ENCODE measurements around the gene IFRD1. TPM values are rescaled to one million over a fixed set of nuclear protein-coding genes. Genes with fewer than 3 reads are reported as not detected.

The IFRD1 gene
- total and polyA plus RNA-seq, 2 donors (not counting 3 experiments of a cell fraction or from before 2014, with no cell fraction given), result 16.8 to 43.3 TPM

GRCh38 chr7:112517487-112517886 is 67.2 kb downstream of the IFRD1 start:
- no TSS peak for BruUV-seq (replicated peaks)
- intact Hi-C loops (cut with micrococcal nuclease), result no loop called here
- TF ChIP-seq EZH2 (IDR thresholded peaks at IDR 0.05; ENCODE audit: borderline replicate concordance, low read depth, low read length, severe bottlenecking) (no peak), CTCF (IDR thresholded peaks at IDR 0.05; ENCODE audit: extremely low read depth in 1 of 2, insufficient read depth in 1 of 2, low read depth in 1 of 2, low read length in 2 of 2) (no peak), MYC (IDR thresholded peaks at IDR 0.05; ENCODE audit: low read depth, low read length) (no peak), JUN (IDR thresholded peaks at IDR 0.05; ENCODE audit: borderline replicate concordance, insufficient read depth, insufficient read length, low read depth) (no peak), GATA2 (IDR thresholded peaks at IDR 0.05; ENCODE audit: insufficient read depth, insufficient read length, low read depth, low read length) (no peak), FOS (IDR thresholded peaks at IDR 0.05; ENCODE audit: borderline replicate concordance, insufficient read depth, low read length) (no peak)
- H3K27ac ChIP-seq (ENCODE audit: insufficient read depth, low read depth, low read length), result no peak overlapping the region
- H3K4me3 ChIP-seq (replicated peaks in 1 of 3; ENCODE audit: insufficient read depth in 1 of 3, low read depth in 1 of 3, low read length in 3 of 3), result no peak overlapping the region
- no peaks in the 10 kb centered on the region for H4K20me1 ChIP-seq (replicated peaks; ENCODE audit: control insufficient read depth, extremely low read depth, insufficient read depth, low read length)
- peaks cover 2 to 18% of the 10 kb centered on the region in 2 experiments for H3K27me3 ChIP-seq (ENCODE audit: control insufficient read depth in 2 of 2, insufficient read depth in 2 of 2, low read length in 2 of 2)
- H3K36me3 ChIP-seq (ENCODE audit: control insufficient read depth in 2 of 2, extremely low read depth in 1 of 2, insufficient read depth in 2 of 2, low read length in 2 of 2), result no peaks in the 10 kb centered on the region
- no peak for DNase-seq (ENCODE audit: low read depth, low spot score)
- no peak overlapping the region for H2AFZ ChIP-seq (ENCODE audit: low read depth, low read length)
- ChIA-PET CTCF (no interaction called here), POLR2A (no interaction called here)
- no peaks in the 10 kb centered on the region for H3K9me3 ChIP-seq (replicated peaks; ENCODE audit: control insufficient read depth, insufficient read depth, low read length)
- no peak overlapping the region for H3K4me2 ChIP-seq (ENCODE audit: insufficient read depth, low read length)
- H3K4me1 ChIP-seq (ENCODE audit: control insufficient read depth, extremely low read depth, insufficient read depth, low read length), result no peaks in the 10 kb centered on the region
- no peak for FAIRE-seq
- H3K9me1 ChIP-seq (replicated peaks; ENCODE audit: control insufficient read depth, extremely low read depth, insufficient read depth, low read length), result no peaks in the 10 kb centered on the region
- H3K79me2 ChIP-seq (ENCODE audit: control insufficient read depth, insufficient read depth, low read length), result no peaks in the 10 kb centered on the region
- H3K9ac ChIP-seq (replicated peaks; ENCODE audit: extremely low read depth, insufficient read depth, low read length), result no peak overlapping the region
- dilution Hi-C loops (cut with MboI; ENCODE audit: extremely low pct_ligation_motif_present, low sequenced_read_pairs), result no loop called here

- FAIRE-seq (no peak), DNase-seq (ENCODE audit: low read depth, low spot score) (no peak)
- H3K4me3 ChIP-seq (replicated peaks in 1 of 3; ENCODE audit: insufficient read depth in 1 of 3, low read depth in 1 of 3, low read length in 3 of 3), result no peak overlapping the region
- BruUV-seq (replicated peaks), result no TSS peak
- H3K9me1 ChIP-seq (replicated peaks; ENCODE audit: control insufficient read depth, extremely low read depth, insufficient read depth, low read length), result no peaks in the 10 kb centered on the region
- H3K4me2 ChIP-seq (ENCODE audit: insufficient read depth, low read length), result no peak overlapping the region
- H3K27me3 ChIP-seq (ENCODE audit: control insufficient read depth in 2 of 2, insufficient read depth in 2 of 2, low read length in 2 of 2), result peaks cover 5 to 19% of the 10 kb centered on the region in 2 experiments
- intact Hi-C loops (cut with micrococcal nuclease), result no loop called here
- H2AFZ ChIP-seq (ENCODE audit: low read depth, low read length), result no peak overlapping the region
- ChIA-PET POLR2A (no interaction called here), CTCF (no interaction called here)
- H3K9ac ChIP-seq (replicated peaks; ENCODE audit: extremely low read depth, insufficient read depth, low read length), result no peak overlapping the region
- no peaks in the 10 kb centered on the region for H3K36me3 ChIP-seq (ENCODE audit: control insufficient read depth in 2 of 2, extremely low read depth in 1 of 2, insufficient read depth in 2 of 2, low read length in 2 of 2)
- dilution Hi-C loops (cut with MboI; ENCODE audit: extremely low pct_ligation_motif_present, low sequenced_read_pairs), result no loop called here
- H3K4me1 ChIP-seq (ENCODE audit: control insufficient read depth, extremely low read depth, insufficient read depth, low read length), result no peaks in the 10 kb centered on the region
- H3K79me2 ChIP-seq (ENCODE audit: control insufficient read depth, insufficient read depth, low read length), result no peaks in the 10 kb centered on the region
- H4K20me1 ChIP-seq (replicated peaks; ENCODE audit: control insufficient read depth, extremely low read depth, insufficient read depth, low read length), result no peaks in the 10 kb centered on the region
- no peaks in the 10 kb centered on the region for H3K9me3 ChIP-seq (replicated peaks; ENCODE audit: control insufficient read depth, insufficient read depth, low read length)
- no peak overlapping the region for H3K27ac ChIP-seq (ENCODE audit: insufficient read depth, low read depth, low read length)
- TF ChIP-seq MAX (IDR thresholded peaks at IDR 0.05; ENCODE audit: insufficient read depth, insufficient read length), result no peak
- TF ChIP-seq GATA2 (IDR thresholded peaks at IDR 0.05; ENCODE audit: insufficient read depth, insufficient read length, low read depth, low read length), result no peak
- no peak for TF ChIP-seq EZH2 (IDR thresholded peaks at IDR 0.05; ENCODE audit: borderline replicate concordance, low read depth, low read length, severe bottlenecking)
- no peak for TF ChIP-seq FOS (IDR thresholded peaks at IDR 0.05; ENCODE audit: borderline replicate concordance, insufficient read depth, low read length)
- TF ChIP-seq MYC (IDR thresholded peaks at IDR 0.05; ENCODE audit: low read depth, low read length), result no peak
- TF ChIP-seq JUN (IDR thresholded peaks at IDR 0.05; ENCODE audit: borderline replicate concordance, insufficient read depth, insufficient read length, low read depth), result no peak
- TF ChIP-seq POLR2A (IDR thresholded peaks at IDR 0.05; ENCODE audit: low read depth, low read length), result no peak
- TF ChIP-seq CTCF (IDR thresholded peaks at IDR 0.05; ENCODE audit: extremely low read depth in 1 of 2, insufficient read depth in 1 of 2, low read depth in 1 of 2, low read length in 2 of 2), result no peak
- no peak for TF ChIP-seq POLR2AphosphoS5 (IDR thresholded peaks at IDR 0.05; ENCODE audit: insufficient read depth, low read depth, low read length)
Measured at GRCh38 chr7:112520787-112521186, 70.5 kb downstream of the IFRD1 start.
